Lower leg skin (tissue), 3 donors: ENCODE results near the gene SLC35F3.

Experiments
- CTCF ChIP-seq, 3 donors: fragments of 450-650 bp; IDR thresholded peaks; one replicate each; pipeline ENCODE4 v1.5.1; 2016; ENCODE audit warnings: antibody characterized with exemption in 3 of 3, mild to moderate bottlenecking in 3 of 3, moderate library complexity in 2 of 3
- POLR2A ChIP-seq, 2 donors: fragments of 450-650 bp; IDR thresholded peaks; one replicate each; pipeline ENCODE4 v1.6.1; 2016 to 2017; ENCODE audit warnings: antibody characterized with exemption in 2 of 2, mild to moderate bottlenecking in 1 of 2, moderate library complexity in 1 of 2

- TF ChIP-seq CTCF (IDR thresholded peaks at IDR 0.05) = no peak
- no peak for TF ChIP-seq POLR2A (IDR thresholded peaks at IDR 0.05)
Observed at GRCh38 chr1:233945979-233946378, 41.5 kb downstream of the SLC35F3 start.
